Ectodermal cell (in vitro differentiated cells): ENCODE data around the gene PIGL.

Source experiments
- H3K27ac ChIP-seq: 2 replicates; pipeline ENCODE4 v1.7.0; 2013; ENCODE audit warnings: mild to moderate bottlenecking, low read depth, low read length; ENCODE audit not compliant: insufficient read depth, poor library complexity, severe bottlenecking
- H3K27me3 ChIP-seq: 2 replicates; pipeline ENCODE4 v1.7.0; 2013; ENCODE audit warnings: mild to moderate bottlenecking, low read length; ENCODE audit not compliant: insufficient read depth, control insufficient read depth, poor library complexity, severe bottlenecking
- H3K36me3 ChIP-seq: one replicate; pipeline ENCODE4 v1.7.0; 2013; ENCODE audit warnings: low read length; ENCODE audit not compliant: control insufficient read depth, insufficient read depth
- H3K4me1 ChIP-seq: one replicate; pipeline ENCODE4 v1.7.0; 2013; ENCODE audit warnings: low read length; ENCODE audit not compliant: control insufficient read depth, insufficient read depth
- H3K4me3 ChIP-seq: 2 replicates; pipeline ENCODE4 v1.7.0; 2013; ENCODE audit warnings: low read depth, low read length, control low read depth; ENCODE audit not compliant: insufficient read depth
- H3K9me3 ChIP-seq: 2 replicates; pipeline ENCODE4 v1.7.0; 2013; ENCODE audit warnings: mild to moderate bottlenecking, low read length, moderate library complexity; ENCODE audit not compliant: control insufficient read depth
- WGBS, 2 experiments: methylation state at CpG; one replicate each; pipeline ENCODE4 v1.1.7; 2013; ENCODE audit warnings: missing lambda C conversion rate in 2 of 2; 5-methylcytosine and 5-hydroxymethylcytosine counted together

The PIGL gene

GRCh38 chr17:16251043-16251442, 34.0 kb downstream of the PIGL start:
- Histone ChIP-seq H3K36me3 (no peaks in the 10 kb centered on the region), H3K27me3 (no peaks in the 10 kb centered on the region), H3K27ac (no peak overlapping the region), H3K4me1 (peaks cover 9% of the 10 kb centered on the region), H3K4me3 (no peak overlapping the region), H3K9me3 (no peaks in the 10 kb centered on the region)
- WGBS, 2 experiments, result 92 to 93% methylated on average over 6 of the region's 6 CpGs

GRCh38 chr17:16251556-16251955, 34.5 kb downstream of the PIGL start:
- H3K4me3 ChIP-seq, result no peak overlapping the region
- no peaks in the 10 kb centered on the region for H3K36me3 ChIP-seq
- H3K9me3 ChIP-seq, result no peaks in the 10 kb centered on the region
- H3K27ac ChIP-seq, result no peak overlapping the region
- WGBS, 2 experiments, result 80 to 100% methylated on average over 1 of the region's 1 CpG
- H3K27me3 ChIP-seq, result no peaks in the 10 kb centered on the region
- peaks cover 9% of the 10 kb centered on the region for H3K4me1 ChIP-seq

- Histone ChIP-seq H3K4me3 (no peak overlapping the region), H3K4me1 (peaks cover 9% of the 10 kb centered on the region), H3K9me3 (no peaks in the 10 kb centered on the region), H3K27me3 (no peaks in the 10 kb centered on the region), H3K36me3 (no peaks in the 10 kb centered on the region), H3K27ac (no peak overlapping the region)
- WGBS, 2 experiments, result 94 to 95% methylated on average over 7 to 9 of the region's 9 CpGs
Measured at GRCh38 chr17:16254773-16255400, 37.9 kb downstream of the PIGL start.

DNA sequence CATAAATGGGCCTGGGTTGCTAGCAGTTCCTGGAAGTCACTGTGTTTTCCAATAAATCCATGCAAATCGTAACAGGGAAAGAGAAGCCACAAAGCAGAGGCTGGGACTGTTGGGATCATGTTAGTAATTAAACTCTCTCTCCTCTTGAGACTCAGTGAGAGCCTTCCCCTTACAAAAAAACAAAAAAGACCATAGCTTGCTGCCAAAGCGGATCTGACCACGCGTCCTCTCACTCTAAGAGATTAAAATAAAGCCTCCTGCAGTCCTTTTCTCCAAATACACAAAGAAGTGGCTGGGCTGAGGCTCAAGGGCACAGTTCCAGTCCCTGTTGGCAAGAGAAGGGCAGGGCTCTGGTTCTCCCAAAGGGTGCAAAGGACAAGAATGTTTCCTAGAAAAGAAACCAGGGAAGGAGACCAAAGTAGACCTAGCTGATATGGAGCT, 38.5 kb downstream of the PIGL start:
- Histone ChIP-seq H3K27ac (no peak overlapping the region), H3K36me3 (no peaks in the 10 kb centered on the region), H3K27me3 (no peaks in the 10 kb centered on the region), H3K4me3 (no peak overlapping the region), H3K9me3 (no peaks in the 10 kb centered on the region), H3K4me1 (peaks cover 9% of the 10 kb centered on the region)
- 8 to 9% methylated on average over 4 of the region's 4 CpGs for WGBS, 2 experiments

DNA sequence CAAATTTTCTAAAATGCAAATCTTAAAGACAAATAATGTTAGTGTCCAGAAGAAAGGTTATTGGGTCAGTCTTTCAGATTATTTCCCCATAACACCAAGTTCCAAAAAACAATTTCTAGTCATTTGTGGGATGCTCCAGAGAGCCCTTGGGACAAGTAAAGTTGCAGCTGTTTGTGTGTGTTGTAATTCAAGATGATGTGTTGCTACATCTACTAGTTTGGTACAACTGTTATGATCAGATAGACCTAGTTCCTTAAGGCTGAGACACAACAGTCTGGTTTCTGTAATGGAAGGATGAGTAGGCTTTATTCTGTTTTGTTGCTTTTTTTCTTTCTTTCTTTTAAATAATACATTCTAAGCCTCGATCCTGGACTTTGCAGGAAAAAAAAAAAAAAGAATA, 41.9 kb downstream of the PIGL start:
- 100% methylated on average over 1 of the region's 1 CpG; no CpG with 5 or more reads in 1 of the 2 experiments for WGBS, 2 experiments

GRCh38 chr17:16259926-16260325, 42.9 kb downstream of the PIGL start:
- Histone ChIP-seq H3K36me3 (no peaks in the 10 kb centered on the region), H3K4me1 (peaks cover 6% of the 10 kb centered on the region), H3K27me3 (no peaks in the 10 kb centered on the region), H3K4me3 (no peak overlapping the region), H3K9me3 (no peaks in the 10 kb centered on the region), H3K27ac (no peak overlapping the region)
- WGBS, 2 experiments, result 94 to 95% methylated on average over 6 of the region's 6 CpGs

More for the DNA sequence above, 41.9 kb downstream of the PIGL start:
- Histone ChIP-seq H3K27me3 (no peaks in the 10 kb centered on the region), H3K4me1 (peaks cover 9% of the 10 kb centered on the region), H3K4me3 (no peak overlapping the region), H3K27ac (no peak overlapping the region), H3K9me3 (no peaks in the 10 kb centered on the region), H3K36me3 (no peaks in the 10 kb centered on the region)

DNA sequence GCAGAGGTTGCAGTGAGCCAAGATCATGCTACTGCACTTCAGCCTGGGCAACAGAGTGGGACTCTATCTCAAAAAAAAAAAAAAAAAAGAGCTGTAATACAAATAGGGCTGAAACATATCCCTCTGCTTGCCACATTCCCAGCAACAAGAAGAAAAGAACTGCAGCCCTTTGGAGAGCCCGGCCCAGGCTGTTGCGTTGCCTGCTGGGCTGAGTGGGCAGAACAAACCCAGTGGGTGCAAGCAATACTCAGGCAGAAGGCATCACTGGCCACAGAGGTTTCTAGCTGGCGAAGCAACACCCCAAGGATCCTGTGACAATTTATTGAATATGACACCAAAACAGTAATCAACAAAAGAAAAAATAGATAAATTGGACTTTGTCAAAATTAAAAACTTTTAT, 44.0 kb downstream of the PIGL start:
- Histone ChIP-seq H3K27ac (no peak overlapping the region), H3K4me3 (no peak overlapping the region), H3K27me3 (no peaks in the 10 kb centered on the region), H3K9me3 (no peaks in the 10 kb centered on the region), H3K4me1 (no peaks in the 10 kb centered on the region), H3K36me3 (no peaks in the 10 kb centered on the region)
- WGBS, 2 experiments, result 58 to 72% methylated on average over 2 to 3 of the region's 3 CpGs

DNA sequence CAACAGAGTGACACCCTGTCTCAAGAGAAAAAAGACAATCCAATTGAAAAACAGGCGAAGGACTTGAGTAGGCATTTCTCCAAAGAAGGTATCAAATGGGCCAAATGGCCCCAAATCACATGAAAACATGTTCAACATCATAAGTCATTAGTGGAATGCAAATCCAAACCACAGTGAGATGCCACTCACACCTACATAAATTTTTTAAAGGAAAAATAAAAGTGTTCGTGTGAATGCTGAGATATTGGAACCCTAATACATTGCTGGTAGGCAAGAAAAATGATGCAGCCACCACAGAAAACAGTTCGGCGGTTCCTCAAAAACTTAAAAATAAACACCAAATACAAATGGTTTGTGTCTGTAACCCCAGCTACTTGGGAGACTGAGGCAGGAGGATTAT, 45.2 kb downstream of the PIGL start:
- Histone ChIP-seq H3K27me3 (no peaks in the 10 kb centered on the region), H3K9me3 (no peaks in the 10 kb centered on the region), H3K4me1 (no peaks in the 10 kb centered on the region), H3K4me3 (no peak overlapping the region), H3K27ac (no peak overlapping the region), H3K36me3 (no peaks in the 10 kb centered on the region)
- WGBS, 2 experiments, result 91 to 99% methylated on average over 3 to 4 of the region's 4 CpGs

DNA sequence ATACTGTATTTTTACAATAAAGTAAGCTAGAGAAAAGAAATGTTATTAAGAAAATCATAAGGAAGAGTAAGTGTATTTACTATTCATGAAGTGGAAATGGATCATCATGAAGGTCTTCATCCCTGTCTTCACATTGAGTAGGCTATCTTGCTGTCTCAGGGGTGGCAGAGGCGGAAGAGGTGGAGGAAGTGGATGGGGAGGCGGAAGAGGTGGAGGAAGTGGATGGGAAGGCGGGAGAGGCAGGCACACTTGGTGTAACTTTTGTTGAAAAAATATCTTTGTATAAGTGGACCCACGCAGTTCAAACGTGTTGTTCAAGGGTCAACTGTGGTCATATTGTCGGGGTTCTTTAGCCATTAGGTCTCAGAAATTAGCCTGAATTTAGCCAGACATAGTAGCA, 50.2 kb downstream of the PIGL start:
- H3K4me1 ChIP-seq, result no peaks in the 10 kb centered on the region
- H3K36me3 ChIP-seq, result no peaks in the 10 kb centered on the region
- no peaks in the 10 kb centered on the region for H3K9me3 ChIP-seq
- WGBS, 2 experiments, result 94 to 97% methylated on average over 6 of the region's 6 CpGs
- H3K27ac ChIP-seq, result no peak overlapping the region
- no peaks in the 10 kb centered on the region for H3K27me3 ChIP-seq
- H3K4me3 ChIP-seq, result no peak overlapping the region

DNA sequence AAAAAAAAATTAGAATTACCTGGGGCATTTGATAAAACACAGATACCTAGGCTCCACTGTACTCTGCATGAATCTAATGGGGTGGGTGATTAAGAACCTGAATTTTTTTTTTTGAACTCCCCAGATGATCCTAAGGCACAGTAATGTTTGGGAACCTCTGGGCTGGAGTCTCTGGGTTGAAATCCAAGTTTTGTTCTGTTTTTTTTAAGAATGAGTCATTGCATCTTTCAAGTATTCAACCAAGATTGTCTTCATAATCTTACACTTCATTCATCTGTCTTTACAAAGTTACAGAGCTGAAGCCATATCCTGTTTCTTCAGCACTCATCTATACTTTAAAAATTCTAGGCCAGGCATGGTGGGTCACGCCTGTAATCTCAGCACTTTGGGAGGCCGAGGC, 52.6 kb downstream of the PIGL start:
- WGBS, 2 experiments, result 95 to 96% methylated on average over 2 of the region's 2 CpGs

More for the DNA sequence above, 52.6 kb downstream of the PIGL start:
- Histone ChIP-seq H3K4me1 (no peaks in the 10 kb centered on the region), H3K4me3 (no peak overlapping the region), H3K36me3 (no peaks in the 10 kb centered on the region), H3K27ac (no peak overlapping the region), H3K27me3 (no peaks in the 10 kb centered on the region), H3K9me3 (no peaks in the 10 kb centered on the region)
